ENCODE measurements around the gene UNC45B.
"Not testable (repeated sequence)": the region's sequence is repeated elsewhere in the genome, so short reads cannot be mapped to it uniquely, and the experiment has no call there.

Gene UNC45B

GRCh38 chr17:35217107-35217506 is 69.5 kb downstream of the UNC45B start:
- DNase-seq = no peak

GRCh38 chr17:35218915-35219314 is 71.3 kb downstream of the UNC45B start:
- DNase-seq = no peak

GRCh38 chr17:35222452-35222851 is 74.8 kb downstream of the UNC45B start:
- no peak for DNase-seq

- no peak for DNase-seq
These were observed 76.8 kb downstream of the UNC45B start for GRCh38 chr17:35224436-35224835.

GRCh38 chr17:35227546-35227945 is 79.9 kb downstream of the UNC45B start:
- DNase-seq = no peak

- no peak for DNase-seq
These were observed 82.0 kb downstream of the UNC45B start for GRCh38 chr17:35229638-35230037.

- DNase-seq = not testable (repeated sequence)
These were observed 86.7 kb downstream of the UNC45B start for GRCh38 chr17:35234315-35234714.

- DNase-seq = no peak
These were observed 87.7 kb downstream of the UNC45B start for GRCh38 chr17:35235289-35235688.

GRCh38 chr17:35235917-35236316 is 88.3 kb downstream of the UNC45B start:
- no peak for DNase-seq

GRCh38 chr17:35236821-35237220 is 89.2 kb downstream of the UNC45B start:
- no peak for DNase-seq

GRCh38 chr17:35238821-35239220 is 91.2 kb downstream of the UNC45B start:
- DNase-seq = no peak
